Measurements from ENCODE around the gene NUP93. TPM values are rescaled to one million over a fixed set of nuclear protein-coding genes. Genes with fewer than 3 reads are reported as not detected.

NUP93 gene
- polyA plus RNA-seq, 1 of the 3 experiments (the other 2 are of a cell fraction): 43.1 TPM

DNA sequence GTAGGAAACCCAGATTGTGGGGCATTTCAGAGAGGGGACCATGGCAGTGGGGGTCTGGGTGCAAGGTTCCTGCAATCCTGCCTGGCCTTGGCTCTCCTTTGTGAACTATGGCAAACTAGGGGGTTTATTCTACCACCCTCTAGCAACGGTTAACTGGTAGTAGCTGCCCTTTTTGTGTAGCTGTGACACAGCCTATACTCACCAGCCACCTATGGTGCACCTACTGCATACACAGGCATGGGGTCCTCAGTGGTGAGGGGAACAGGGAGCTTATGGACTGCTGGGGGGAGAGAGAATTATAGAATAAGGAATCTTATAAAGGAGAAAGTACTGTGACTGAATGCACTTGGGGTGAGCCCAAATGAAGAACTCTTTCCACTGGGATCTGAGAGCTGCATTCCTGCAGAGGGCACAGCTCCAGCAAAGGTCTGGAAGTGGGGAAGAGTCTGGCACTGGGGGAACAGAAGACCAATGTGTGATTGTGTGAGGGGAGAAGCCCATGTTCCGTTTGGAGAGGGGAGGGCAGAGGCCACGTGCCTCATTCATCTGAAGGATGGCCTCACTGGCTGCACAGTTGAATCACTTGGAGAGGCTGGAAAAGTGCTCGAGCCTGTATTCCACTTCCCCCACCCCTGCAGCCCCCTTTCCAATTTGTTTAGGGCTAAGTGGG is 45.5 kb upstream of the NUP93 start:
- no peak overlapping the region for H2AFZ ChIP-seq (ENCODE audit: low read depth)
- peaks cover 0 to 26% of the 10 kb centered on the region in 2 experiments; a peak in 2 of 4 replicates for H3K4me1 ChIP-seq (ENCODE audit: control insufficient read depth in 1 of 2, insufficient read depth in 2 of 2, low read depth in 1 of 2, low read length in 1 of 2)
- no peak for DNase-seq
- no peak overlapping the region for H3K4me3 ChIP-seq (ENCODE audit: low read depth in 2 of 2, low read length in 1 of 2)
- TF ChIP-seq SIN3A (IDR thresholded peaks at IDR 0.05; ENCODE audit: borderline replicate concordance, low read depth, low read length) (no peak), GABPA (IDR thresholded peaks at IDR 0.05; ENCODE audit: low read depth) (no peak), FOXJ3 (CRISPR knock-in tag; IDR thresholded peaks at IDR 0.05) (no peak), RFX5 (IDR thresholded peaks at IDR 0.05; ENCODE audit: low read length) (no peak), MXI1 (IDR thresholded peaks at IDR 0.05; ENCODE audit: low read depth, low read length) (no peak), POLR2AphosphoS5 (IDR thresholded peaks at IDR 0.05; ENCODE audit: low read depth, low read length) (no peak), TCF12 (IDR thresholded peaks at IDR 0.05) (no peak), RXRA (IDR thresholded peaks at IDR 0.05; ENCODE audit: borderline replicate concordance, low read depth) (no peak), TAF1 (IDR thresholded peaks at IDR 0.05; ENCODE audit: borderline replicate concordance, low read depth, low read length) (no peak), NFIC (IDR thresholded peaks at IDR 0.05; ENCODE audit: borderline replicate concordance) (no peak)
- TF ChIP-seq, protein P1, sequence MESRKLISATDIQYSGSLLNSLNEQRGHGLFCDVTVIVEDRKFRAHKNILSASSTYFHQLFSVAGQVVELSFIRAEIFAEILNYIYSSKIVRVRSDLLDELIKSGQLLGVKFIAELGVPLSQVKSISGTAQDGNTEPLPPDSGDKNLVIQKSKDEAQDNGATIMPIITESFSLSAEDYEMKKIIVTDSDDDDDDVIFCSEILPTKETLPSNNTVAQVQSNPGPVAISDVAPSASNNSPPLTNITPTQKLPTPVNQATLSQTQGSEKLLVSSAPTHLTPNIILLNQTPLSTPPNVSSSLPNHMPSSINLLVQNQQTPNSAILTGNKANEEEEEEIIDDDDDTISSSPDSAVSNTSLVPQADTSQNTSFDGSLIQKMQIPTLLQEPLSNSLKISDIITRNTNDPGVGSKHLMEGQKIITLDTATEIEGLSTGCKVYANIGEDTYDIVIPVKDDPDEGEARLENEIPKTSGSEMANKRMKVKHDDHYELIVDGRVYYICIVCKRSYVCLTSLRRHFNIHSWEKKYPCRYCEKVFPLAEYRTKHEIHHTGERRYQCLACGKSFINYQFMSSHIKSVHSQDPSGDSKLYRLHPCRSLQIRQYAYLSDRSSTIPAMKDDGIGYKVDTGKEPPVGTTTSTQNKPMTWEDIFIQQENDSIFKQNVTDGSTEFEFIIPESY (IDR thresholded peaks at IDR 0.05; ENCODE audit: borderline replicate concordance, low read depth): no peak
- TF ChIP-seq, protein P2, sequence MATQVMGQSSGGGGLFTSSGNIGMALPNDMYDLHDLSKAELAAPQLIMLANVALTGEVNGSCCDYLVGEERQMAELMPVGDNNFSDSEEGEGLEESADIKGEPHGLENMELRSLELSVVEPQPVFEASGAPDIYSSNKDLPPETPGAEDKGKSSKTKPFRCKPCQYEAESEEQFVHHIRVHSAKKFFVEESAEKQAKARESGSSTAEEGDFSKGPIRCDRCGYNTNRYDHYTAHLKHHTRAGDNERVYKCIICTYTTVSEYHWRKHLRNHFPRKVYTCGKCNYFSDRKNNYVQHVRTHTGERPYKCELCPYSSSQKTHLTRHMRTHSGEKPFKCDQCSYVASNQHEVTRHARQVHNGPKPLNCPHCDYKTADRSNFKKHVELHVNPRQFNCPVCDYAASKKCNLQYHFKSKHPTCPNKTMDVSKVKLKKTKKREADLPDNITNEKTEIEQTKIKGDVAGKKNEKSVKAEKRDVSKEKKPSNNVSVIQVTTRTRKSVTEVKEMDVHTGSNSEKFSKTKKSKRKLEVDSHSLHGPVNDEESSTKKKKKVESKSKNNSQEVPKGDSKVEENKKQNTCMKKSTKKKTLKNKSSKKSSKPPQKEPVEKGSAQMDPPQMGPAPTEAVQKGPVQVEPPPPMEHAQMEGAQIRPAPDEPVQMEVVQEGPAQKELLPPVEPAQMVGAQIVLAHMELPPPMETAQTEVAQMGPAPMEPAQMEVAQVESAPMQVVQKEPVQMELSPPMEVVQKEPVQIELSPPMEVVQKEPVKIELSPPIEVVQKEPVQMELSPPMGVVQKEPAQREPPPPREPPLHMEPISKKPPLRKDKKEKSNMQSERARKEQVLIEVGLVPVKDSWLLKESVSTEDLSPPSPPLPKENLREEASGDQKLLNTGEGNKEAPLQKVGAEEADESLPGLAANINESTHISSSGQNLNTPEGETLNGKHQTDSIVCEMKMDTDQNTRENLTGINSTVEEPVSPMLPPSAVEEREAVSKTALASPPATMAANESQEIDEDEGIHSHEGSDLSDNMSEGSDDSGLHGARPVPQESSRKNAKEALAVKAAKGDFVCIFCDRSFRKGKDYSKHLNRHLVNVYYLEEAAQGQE (IDR thresholded peaks at IDR 0.05; ENCODE audit: low read depth, low read length): no peak
- TF ChIP-seq, protein P3, sequence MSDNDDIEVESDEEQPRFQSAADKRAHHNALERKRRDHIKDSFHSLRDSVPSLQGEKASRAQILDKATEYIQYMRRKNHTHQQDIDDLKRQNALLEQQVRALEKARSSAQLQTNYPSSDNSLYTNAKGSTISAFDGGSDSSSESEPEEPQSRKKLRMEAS (IDR thresholded peaks at IDR 0.05; ENCODE audit: low read depth): no peak
- TF ChIP-seq, protein P4, sequence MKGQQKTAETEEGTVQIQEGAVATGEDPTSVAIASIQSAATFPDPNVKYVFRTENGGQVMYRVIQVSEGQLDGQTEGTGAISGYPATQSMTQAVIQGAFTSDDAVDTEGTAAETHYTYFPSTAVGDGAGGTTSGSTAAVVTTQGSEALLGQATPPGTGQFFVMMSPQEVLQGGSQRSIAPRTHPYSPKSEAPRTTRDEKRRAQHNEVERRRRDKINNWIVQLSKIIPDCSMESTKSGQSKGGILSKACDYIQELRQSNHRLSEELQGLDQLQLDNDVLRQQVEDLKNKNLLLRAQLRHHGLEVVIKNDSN (IDR thresholded peaks at IDR 0.05; ENCODE audit: borderline replicate concordance, low read depth): no peak
- H3K4me2 ChIP-seq: peak overlapping the region; percentile 93; the same call in 1 of the 2 replicates
- no peaks in the 10 kb centered on the region for H3F3A ChIP-seq (replicated peaks; ENCODE audit: insufficient read depth)
- ChIA-PET CTCF (interaction anchor here (0.9 to 6.1 kb wide), 5 partner anchors 10 to 83 kb away, joined by 3 to 41 read pairs (median 6); no protein-coding TSS in a partner anchor), POLR2A (no interaction called here)
- no peak overlapping the region for H3K27ac ChIP-seq (ENCODE audit: low read depth in 2 of 2, low read length in 1 of 2)
- 67% methylated on average over 2 of the region's 4 CpGs for WGBS (ENCODE audit: low lambda C conversion rate)
- H3K9ac ChIP-seq: no peak overlapping the region
- H3K36me3 ChIP-seq (replicated peaks in 1 of 2; ENCODE audit: control insufficient read depth in 1 of 2, insufficient read depth in 2 of 2, low read length in 1 of 2): no peaks in the 10 kb centered on the region
- peaks cover 9% of the 10 kb centered on the region; the same call in 1 of the 2 replicates for H3K79me2 ChIP-seq (ENCODE audit: insufficient read depth)
- no peaks in the 10 kb centered on the region for H4K20me1 ChIP-seq (ENCODE audit: insufficient read depth)
- no peaks in the 10 kb centered on the region for H3K9me2 ChIP-seq
- H3K27me3 ChIP-seq (ENCODE audit: insufficient read depth): no peaks in the 10 kb centered on the region
- no peaks in the 10 kb centered on the region for H3K9me3 ChIP-seq
